GM18526 (cell line): ENCODE measurements around the gene CBFA2T3.

Experiments
- POLR2A ChIP-seq: IDR thresholded peaks from 3 replicates; pipeline ENCODE4 v1.6.1; 2011; ENCODE audit not compliant: insufficient read length; ENCODE audit errors: extremely low read depth

CBFA2T3 gene

GRCh38 chr16:88870608-88871348 is 106.2 kb downstream of the CBFA2T3 start:
- TF ChIP-seq POLR2A: no peak

GRCh38 chr16:88869673-88869980 is 107.4 kb downstream of the CBFA2T3 start:
- no peak for TF ChIP-seq POLR2A

- TF ChIP-seq POLR2A: no peak
These were observed 107.9 kb downstream of the CBFA2T3 start for GRCh38 chr16:88868974-88869672.

GRCh38 chr16:88867581-88868246 is 109.3 kb downstream of the CBFA2T3 start:
- TF ChIP-seq POLR2A: no peak

GRCh38 chr16:88866151-88866920 is 110.7 kb downstream of the CBFA2T3 start, which contains the start of gene PABPN1L:
Gene PABPN1L, minus strand, starts transcription at chr16:88866660. Its CDS starts 54 bp downstream, at chr16:88866606.
- no peak for TF ChIP-seq POLR2A

- no peak for TF ChIP-seq POLR2A
These were observed 111.3 kb downstream of the CBFA2T3 start for GRCh38 chr16:88865742-88866141.

GRCh38 chr16:88865310-88865709 is 111.7 kb downstream of the CBFA2T3 start:
- TF ChIP-seq POLR2A: no peak

- TF ChIP-seq POLR2A: no peak
These were observed 112.5 kb downstream of the CBFA2T3 start for GRCh38 chr16:88864521-88864920.

GRCh38 chr16:88864099-88864498 is 112.9 kb downstream of the CBFA2T3 start:
- TF ChIP-seq POLR2A: no peak

GRCh38 chr16:88863426-88863825 is 113.6 kb downstream of the CBFA2T3 start:
- no peak for TF ChIP-seq POLR2A

- no peak for TF ChIP-seq POLR2A
These were observed 114.0 kb downstream of the CBFA2T3 start for GRCh38 chr16:88862968-88863367.

GRCh38 chr16:88861359-88861758 is 115.6 kb downstream of the CBFA2T3 start:
- no peak for TF ChIP-seq POLR2A

GRCh38 chr16:88859381-88860091 is 117.5 kb downstream of the CBFA2T3 start:
- TF ChIP-seq POLR2A: no peak

GRCh38 chr16:88857728-88858339 is 119.2 kb downstream of the CBFA2T3 start:
- TF ChIP-seq POLR2A: no peak
